Measurements from ENCODE around the gene CDKN2C.
A peak's percentile ranks its signal among the peaks of the same experiment; 100 is the strongest.
"Not testable (repeated sequence)": the region's sequence is repeated elsewhere in the genome, so short reads cannot be mapped to it uniquely, and the experiment has no call there.

Gene CDKN2C

GRCh38 chr1:50981741-50982140 lies 11.7 kb downstream of the CDKN2C start:
- DNase-seq, result peak; percentile 98

GRCh38 chr1:50982611-50983010 lies 12.6 kb downstream of the CDKN2C start:
- peak; percentile 91 for DNase-seq

GRCh38 chr1:50983219-50983802 lies 13.3 kb downstream of the CDKN2C start:
- peak; percentile 91 for DNase-seq

GRCh38 chr1:50985094-50985493 lies 15.0 kb downstream of the CDKN2C start:
- DNase-seq, result peak; percentile 68

- no peak for DNase-seq
Measured at GRCh38 chr1:50986653-50987052, 16.6 kb downstream of the CDKN2C start.

GRCh38 chr1:50989694-50990093 lies 19.6 kb downstream of the CDKN2C start:
- no peak for DNase-seq

GRCh38 chr1:50992532-50993318 lies 22.7 kb downstream of the CDKN2C start:
- DNase-seq, result no peak

- DNase-seq, result no peak
Measured at GRCh38 chr1:50993645-50994044, 23.6 kb downstream of the CDKN2C start.

GRCh38 chr1:50994997-50995396 lies 25.0 kb downstream of the CDKN2C start:
- no peak for DNase-seq

- DNase-seq, result peak; percentile 56
Measured at GRCh38 chr1:50995651-50996050, 25.6 kb downstream of the CDKN2C start.

- no peak for DNase-seq
Measured at GRCh38 chr1:50996083-50996482, 26.0 kb downstream of the CDKN2C start.

- DNase-seq, result not testable (repeated sequence)
Measured at GRCh38 chr1:50999375-50999774, 29.3 kb downstream of the CDKN2C start.

- DNase-seq, result no peak
Measured at GRCh38 chr1:51000160-51000559, 30.1 kb downstream of the CDKN2C start.

- DNase-seq, result no peak
Measured at GRCh38 chr1:51000651-51001050, 30.6 kb downstream of the CDKN2C start.

GRCh38 chr1:51002516-51002915 lies 32.5 kb downstream of the CDKN2C start:
- no peak for DNase-seq

- DNase-seq, result not testable (repeated sequence)
Measured at GRCh38 chr1:51005549-51005948, 35.5 kb downstream of the CDKN2C start.

GRCh38 chr1:51009381-51009780 lies 39.3 kb downstream of the CDKN2C start:
- no peak for DNase-seq

- DNase-seq, result no peak
Measured at GRCh38 chr1:51014878-51015277, 44.8 kb downstream of the CDKN2C start.

GRCh38 chr1:51019811-51020210 lies 49.8 kb downstream of the CDKN2C start:
- no peak for DNase-seq
